H1 (cell line): Measurements from ENCODE around the gene TP53I13. TPM values are rescaled to one million over a fixed set of nuclear protein-coding genes. Genes with fewer than 3 reads are reported as not detected.
A peak's percentile ranks its signal among the peaks of the same experiment; 100 is the strongest.

ENCODE experiments used
- CTCF ChIA-PET: fragments of 300-600 bp; sonication (Branson Sonifier 250); formaldehyde crosslinking; loops from one replicate; lab custom pipeline; 2021; ENCODE audit not compliant: partially characterized antibody; lab: Charles Lee
- POLR2A ChIA-PET: fragments of 300-600 bp; sonication (Branson Sonifier 250); formaldehyde crosslinking; loops from one replicate; lab custom pipeline; 2021; ENCODE audit warnings: inconsistent platforms; ENCODE audit not compliant: partially characterized antibody; lab: Charles Lee
- DNase-seq, 2 experiments: peaks; one replicate each; pipeline versions ENCODE4 v3.0.0 to v3.0.0-alpha.2; 2010 to 2022; ENCODE audit warnings: low spot score in 2 of 2, low read depth in 1 of 2, mixed read lengths in 1 of 2
- FAIRE-seq: peaks from 2 replicates; lab custom pipeline; 2011; peaks lifted over from hg19 to GRCh38; lab: Jason Lieb, UNC
- H2AFZ ChIP-seq: 2 replicates; pipeline ENCODE4 v1.8.1; 2012; ENCODE audit warnings: low read length, inconsistent platforms
- H2AK5ac ChIP-seq: 2 replicates; pipeline ENCODE4 v1.6.1; 2013; ENCODE audit warnings: low read depth, low read length
- H2BK120ac ChIP-seq: replicated peaks from 2 replicates; pipeline ENCODE3; 2013; ENCODE audit warnings: low read depth, low read length, inconsistent platforms
- H2BK12ac ChIP-seq: 2 replicates; pipeline ENCODE4 v1.6.1; 2013; ENCODE audit warnings: low read depth, low read length
- H2BK15ac ChIP-seq: 2 replicates; pipeline ENCODE4 v1.6.1; 2013; ENCODE audit warnings: low read length
- H2BK20ac ChIP-seq: 2 replicates; pipeline ENCODE4 v1.6.1; 2013; ENCODE audit warnings: low read length
- H2BK5ac ChIP-seq: 2 replicates; pipeline ENCODE4 v1.6.1; 2013; ENCODE audit warnings: low read depth, low read length
- H3K14ac ChIP-seq: 2 replicates; pipeline ENCODE4 v1.6.1; 2013; ENCODE audit warnings: inconsistent platforms; ENCODE audit not compliant: insufficient read length
- H3K18ac ChIP-seq: 2 replicates; pipeline ENCODE4 v1.6.1; 2013; ENCODE audit warnings: low read length; ENCODE audit errors: extremely low read depth
- H3K23ac ChIP-seq: 2 replicates; pipeline ENCODE4 v1.6.1; 2013; ENCODE audit warnings: inconsistent platforms; ENCODE audit not compliant: insufficient read length
- H3K23me2 ChIP-seq: 2 replicates; pipeline ENCODE4 v1.6.1; 2013; ENCODE audit warnings: low read depth, low read length
- H3K27ac ChIP-seq: 2 replicates; pipeline ENCODE4 v1.6.1; 2011; ENCODE audit warnings: low read depth, low read length, inconsistent platforms
- H3K27me3 ChIP-seq, 4 experiments: replicated peaks in 1 of 4; 1 replicate in 1 of 4; 2 replicates in 3 of 4; pipeline versions ENCODE4 v1.6.1 to v1.8.1; 2011 to 2013; ENCODE audit warnings: low read length in 3 of 4, mild to moderate bottlenecking in 3 of 4, inconsistent platforms in 2 of 4, mixed read lengths in 2 of 4, moderate library complexity in 1 of 4; ENCODE audit not compliant: control insufficient read depth in 3 of 4, insufficient read depth in 3 of 4; ENCODE audit errors: extremely low read depth in 1 of 4
- H3K36me3 ChIP-seq, 4 experiments: 2 replicates each; pipeline versions ENCODE4 v1.6.1 to v1.8.1; 2011 to 2013; ENCODE audit warnings: mild to moderate bottlenecking in 4 of 4, low read length in 3 of 4, moderate library complexity in 2 of 4, control low read depth in 1 of 4, inconsistent platforms in 1 of 4; ENCODE audit not compliant: insufficient read depth in 4 of 4, control insufficient read depth in 2 of 4
- H3K4ac ChIP-seq: replicated peaks from 2 replicates; pipeline ENCODE3; 2013; ENCODE audit warnings: low read length, low read depth, mixed read lengths, inconsistent platforms; ENCODE audit not compliant: insufficient read length
- H3K4me1 ChIP-seq, 4 experiments: replicated peaks in 1 of 4; 1 replicate in 1 of 4; 2 replicates in 3 of 4; pipeline versions ENCODE4 v1.6.1 to v1.8.1; 2011 to 2013; ENCODE audit warnings: low read length in 3 of 4, inconsistent platforms in 2 of 4, mixed read lengths in 1 of 4; ENCODE audit not compliant: insufficient read depth in 4 of 4, control insufficient read depth in 3 of 4
- H3K4me2 ChIP-seq, 2 experiments: 2 replicates each; pipeline versions ENCODE4 v1.6.1 to v1.8.1; 2011 to 2013; ENCODE audit warnings: low read depth in 2 of 2, low read length in 2 of 2, control low read depth in 1 of 2, inconsistent platforms in 1 of 2, mild to moderate bottlenecking in 1 of 2; ENCODE audit not compliant: insufficient read depth in 1 of 2
- H3K4me3 ChIP-seq, 4 experiments: fragments of 200-600, 300-600 bp in 1 of 4; sonication (generic), shearing (Covaris generic), sonication (Bioruptor Twin) in 1 of 4; 2 replicates each; pipeline versions ENCODE4 v1.5.1 to v1.8.1; 2011 to 2016; ENCODE audit warnings: low read length in 4 of 4, low read depth in 3 of 4, control low read depth in 2 of 4, inconsistent platforms in 2 of 4, mild to moderate bottlenecking in 2 of 4, mixed read lengths in 1 of 4, moderate library complexity in 1 of 4; ENCODE audit not compliant: insufficient read depth in 2 of 4; ENCODE audit errors: extremely low read depth in 1 of 4
- H3K56ac ChIP-seq: replicated peaks from 2 replicates; pipeline ENCODE3; 2013; ENCODE audit warnings: low read depth, mild to moderate bottlenecking, mixed read lengths, low read length, inconsistent platforms; ENCODE audit not compliant: insufficient read length
- H3K79me1 ChIP-seq: 2 replicates; pipeline ENCODE4 v1.6.1; 2013; ENCODE audit warnings: low read depth, low read length, control low read depth
- H3K79me2 ChIP-seq, 2 experiments: 2 replicates each; pipeline versions ENCODE4 v1.6.1 to v1.8.1; 2012 to 2013; ENCODE audit warnings: low read length in 2 of 2, mild to moderate bottlenecking in 2 of 2, inconsistent platforms in 1 of 2; ENCODE audit not compliant: insufficient read depth in 2 of 2, control insufficient read depth in 1 of 2
- H3K9ac ChIP-seq, 4 experiments: replicated peaks in 1 of 4; 1 replicate in 1 of 4; 2 replicates in 3 of 4; pipeline versions ENCODE4 v1.6.1 to v1.8.1; 2011 to 2013; ENCODE audit warnings: low read depth in 3 of 4, low read length in 3 of 4, control low read depth in 2 of 4, mild to moderate bottlenecking in 2 of 4, moderate library complexity in 2 of 4, inconsistent platforms in 1 of 4; ENCODE audit errors: extremely low read depth in 1 of 4
- H3K9me3 ChIP-seq, 2 experiments: 2 replicates each; pipeline versions ENCODE4 v1.6.1 to v1.8.1; 2012 to 2013; ENCODE audit warnings: mild to moderate bottlenecking in 2 of 2, moderate library complexity in 2 of 2, control low read depth in 1 of 2, inconsistent platforms in 1 of 2, low read depth in 1 of 2, low read length in 1 of 2, mixed read lengths in 1 of 2; ENCODE audit not compliant: insufficient read depth in 2 of 2
- H4K20me1 ChIP-seq, 2 experiments: replicated peaks in 1 of 2; 2 replicates each; pipeline versions ENCODE3 to v1.8.1; 2011 to 2013; ENCODE audit warnings: inconsistent platforms in 2 of 2, low read length in 2 of 2, mild to moderate bottlenecking in 1 of 2; ENCODE audit not compliant: insufficient read depth in 2 of 2, control insufficient read depth in 1 of 2
- H4K5ac ChIP-seq: 2 replicates; pipeline ENCODE4 v1.6.1; 2013; ENCODE audit warnings: low read length, low read depth, mixed read lengths, inconsistent platforms; ENCODE audit not compliant: insufficient read length
- H4K8ac ChIP-seq: 2 replicates; pipeline ENCODE4 v1.8.0; 2013; ENCODE audit warnings: mild to moderate bottlenecking, moderate library complexity, low read length, inconsistent platforms; ENCODE audit not compliant: insufficient read depth; ENCODE audit errors: extremely low read depth
- H4K91ac ChIP-seq: replicated peaks from 2 replicates; pipeline ENCODE3; 2013; ENCODE audit warnings: low read length, mixed read lengths, inconsistent platforms; ENCODE audit not compliant: insufficient read length
- BACH1 ChIP-seq: IDR thresholded peaks from 2 replicates; pipeline ENCODE4 v1.6.1; 2012; ENCODE audit warnings: low read length, improper control_type of control experiment
- CREB1 ChIP-seq: IDR thresholded peaks from 2 replicates; pipeline ENCODE4 v1.6.1; 2012; ENCODE audit warnings: inconsistent platforms
- EGR1 ChIP-seq: IDR thresholded peaks from 2 replicates; pipeline ENCODE4 v1.6.1; 2011; ENCODE audit warnings: low read depth, low read length, borderline replicate concordance
- GABPA ChIP-seq: IDR thresholded peaks from 2 replicates; pipeline ENCODE4 v1.6.1; 2011; ENCODE audit warnings: mild to moderate bottlenecking, low read length, moderate library complexity, borderline replicate concordance; ENCODE audit not compliant: insufficient read depth
- RAD21 ChIP-seq, 2 experiments: IDR thresholded peaks in 1 of 2; conservative IDR thresholded peaks in 1 of 2; 2 replicates each; pipeline ENCODE4 v1.6.1; 2011; ENCODE audit warnings: low read depth in 2 of 2, low read length in 2 of 2, improper control_type of control experiment in 1 of 2, inconsistent platforms in 1 of 2, mild to moderate bottlenecking in 1 of 2, moderate library complexity in 1 of 2
- YY1 ChIP-seq: IDR thresholded peaks from 2 replicates; pipeline ENCODE4 v1.6.1; 2011; ENCODE audit warnings: low read depth, mild to moderate bottlenecking, low read length
- WGBS, 2 experiments: shearing (Covaris generic) in 1 of 2; methylation state at CpG; one replicate each; pipeline versions ENCODE4 v1.1.6 to v1.1.7; 2013 to 2015; ENCODE audit warnings: low lambda C conversion rate in 2 of 2, mixed read lengths in 2 of 2, inconsistent platforms in 1 of 2, low coverage in 1 of 2, missing lambda C conversion rate in 1 of 2; ENCODE audit not compliant: insufficient replicate concordance in 2 of 2, insufficient coverage in 1 of 2, insufficient read length in 1 of 2; ENCODE audit errors: extremely low coverage in 1 of 2, missing lambda C conversion rate in 1 of 2; 5-methylcytosine and 5-hydroxymethylcytosine counted together
- polyA plus RNA-seq, 7 experiments: library from polyadenylated mRNA; depleted of rRNA in 3 of 7; stranded (reverse) in 5 of 7; unstranded in 2 of 7; fragments of >200 nt in 5 of 7; fragments of 200-250 nt in 2 of 7; gene quantifications; 1 replicate in 5 of 7; 2 replicates in 1 of 7; 4 replicates in 1 of 7; pipeline versions ENCODE4 v1.2.1 to v1.2.3, GENCODE V29; 2011 to 2013; ENCODE audit warnings: missing spikeins in 2 of 7, mixed read lengths in 2 of 7
- total RNA-seq: library from RNA; stranded (reverse); fragmentation: NEBNext Ultra II Directional; extraction: Animal tissue kit (Norgen Biotek cat#: 25700); gene quantifications from 2 replicates; pipeline ENCODE4 v1.2.1, GENCODE V29; 2021
- TF ChIP-seq, protein P1 (sequence below), 3 experiments: IDR thresholded peaks; 1 replicate in 2 of 3; 2 replicates in 1 of 3; pipeline versions ENCODE4 v1.5.1 to v1.6.1; 2011; ENCODE audit warnings: low read length in 3 of 3, mild to moderate bottlenecking in 3 of 3, inconsistent platforms in 2 of 3, low read depth in 1 of 3, moderate library complexity in 1 of 3; ENCODE audit not compliant: insufficient read depth in 1 of 3; ENCODE audit errors: control extremely low read depth in 1 of 3

The TP53I13 gene
- total and polyA plus RNA-seq, 2 of the 8 experiments (the other 6 are each of a cell fraction or from before 2014, with no cell fraction given), result 22.4 to 35.7 TPM

DNA sequence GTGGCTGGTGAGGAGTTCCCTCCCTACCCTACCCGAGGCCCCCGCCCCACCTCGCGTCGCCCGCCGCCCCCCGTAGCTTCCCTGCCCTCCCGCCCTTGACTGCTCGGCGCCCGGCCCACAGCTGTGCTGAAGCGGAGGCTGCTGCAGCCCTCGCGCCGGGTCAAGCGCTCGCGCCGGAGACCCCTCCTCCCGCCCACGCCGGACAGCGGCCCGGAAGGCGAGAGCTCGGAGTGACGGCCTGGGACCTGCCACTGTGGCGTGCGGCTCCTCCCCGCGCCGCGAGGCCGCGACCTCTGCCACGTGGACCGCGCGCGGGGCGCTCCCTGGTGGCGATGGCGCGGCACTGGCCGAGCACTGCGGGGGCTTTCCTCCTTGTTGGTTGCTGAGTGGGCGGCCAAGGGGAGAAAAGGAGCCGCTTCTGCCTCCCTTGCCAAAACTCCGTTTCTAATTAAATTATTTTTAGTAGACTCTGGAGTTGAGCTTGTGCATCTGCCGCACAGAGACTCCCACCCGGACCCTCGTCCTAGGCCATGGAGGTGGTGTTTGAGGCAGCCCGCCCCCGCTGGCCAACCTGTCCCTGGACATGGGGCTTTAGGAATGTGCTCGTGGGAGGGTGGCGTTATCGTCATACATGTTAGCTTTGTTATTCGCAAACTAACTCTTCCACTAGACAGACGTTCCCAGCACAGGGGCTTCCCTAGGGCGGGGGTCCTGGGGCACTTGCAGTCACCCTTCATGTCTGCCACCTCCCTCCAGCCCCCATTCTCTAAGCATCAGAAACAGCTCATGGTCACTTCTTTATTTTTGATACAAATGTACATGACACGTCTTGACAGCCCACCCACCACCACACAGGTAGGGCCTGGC lies 4.4 kb downstream of the TP53I13 start:
- no peak overlapping the region for H3K27ac ChIP-seq
- H3K23ac ChIP-seq, result no peak overlapping the region
- H3K18ac ChIP-seq, result peak overlapping the region; percentile 65; the same call in 1 of the 2 replicates
- H2AK5ac ChIP-seq, result no peak overlapping the region
- no peak overlapping the region for H2BK15ac ChIP-seq
- ChIA-PET CTCF (interaction anchor here (0.6 to 15.3 kb wide), 26 partner anchors 9 to 977 kb away, joined by 3 to 167 read pairs (median 4); partner anchors contain the start of genes ANKRD13B, CORO6 and TAOK1), POLR2A (interaction anchor here (1.1 to 2.5 kb wide), 11 partner anchors 8 to 368 kb away, joined by 3 to 9 read pairs (median 3); partner anchors contain the start of genes ANKRD13B and NUFIP2)
- peak overlapping the region; percentile 78 for H4K8ac ChIP-seq
- H3K27me3 ChIP-seq, result peaks cover 0 to 11% (median 5%) of the 10 kb centered on the region in 4 experiments; a peak in 4 of 7 replicates
- WGBS, 2 experiments, result 37% methylated on average over 31 of the region's 62 CpGs; no CpG with 5 or more reads in 1 of the 2 experiments
- peaks cover 5 to 26% (median 14%) of the 10 kb centered on the region in 4 experiments; a peak in 6 of 8 replicates for H3K36me3 ChIP-seq
- H3K56ac ChIP-seq, result no peak overlapping the region
- H3K4me2 ChIP-seq, result peak overlapping the region; percentile 32 to 76; a peak in 3 of 4 replicates
- H2BK12ac ChIP-seq, result no peak overlapping the region
- no peak overlapping the region for H2BK20ac ChIP-seq
- H4K91ac ChIP-seq, result no peak overlapping the region
- no peak overlapping the region for H3K9ac ChIP-seq
- H3K9me3 ChIP-seq, result no peaks in the 10 kb centered on the region
- no peak overlapping the region for H3K4ac ChIP-seq
- H2BK5ac ChIP-seq, result no peak overlapping the region
- no peak overlapping the region for H2AFZ ChIP-seq
- peaks cover 0 to 1% of the 10 kb centered on the region in 2 experiments for H4K20me1 ChIP-seq
- FAIRE-seq (no peak), DNase-seq (peak in 1 of 2 experiments; percentile 85)
- no peaks in the 10 kb centered on the region for H3K79me2 ChIP-seq
- H2BK120ac ChIP-seq, result no peak overlapping the region
- no peak overlapping the region for H4K5ac ChIP-seq
- H3K14ac ChIP-seq, result no peak overlapping the region
- peak overlapping the region in 1 of 4 experiments; percentile 54; a peak in 2 of 8 replicates for H3K4me3 ChIP-seq
- H3K4me1 ChIP-seq, result peaks cover 0 to 8% (median 6%) of the 10 kb centered on the region in 4 experiments; a peak in 5 of 7 replicates
- H3K79me1 ChIP-seq, result no peaks in the 10 kb centered on the region
- H3K23me2 ChIP-seq, result peaks cover 10% of the 10 kb centered on the region
- peak; percentile 22; the same call in 1 of the 2 replicates for TF ChIP-seq GABPA
- 0 out of 2 replicates have a peak, but pooled peaks have one; percentile 14 for TF ChIP-seq YY1
- TF ChIP-seq EGR1, result peak; percentile 31; the same call in 1 of the 2 replicates
- 0 out of 2 replicates have a peak, but pooled peaks have one; percentile 36 for TF ChIP-seq CREB1
- peak; percentile 82 for TF ChIP-seq BACH1
- TF ChIP-seq, protein P1, sequence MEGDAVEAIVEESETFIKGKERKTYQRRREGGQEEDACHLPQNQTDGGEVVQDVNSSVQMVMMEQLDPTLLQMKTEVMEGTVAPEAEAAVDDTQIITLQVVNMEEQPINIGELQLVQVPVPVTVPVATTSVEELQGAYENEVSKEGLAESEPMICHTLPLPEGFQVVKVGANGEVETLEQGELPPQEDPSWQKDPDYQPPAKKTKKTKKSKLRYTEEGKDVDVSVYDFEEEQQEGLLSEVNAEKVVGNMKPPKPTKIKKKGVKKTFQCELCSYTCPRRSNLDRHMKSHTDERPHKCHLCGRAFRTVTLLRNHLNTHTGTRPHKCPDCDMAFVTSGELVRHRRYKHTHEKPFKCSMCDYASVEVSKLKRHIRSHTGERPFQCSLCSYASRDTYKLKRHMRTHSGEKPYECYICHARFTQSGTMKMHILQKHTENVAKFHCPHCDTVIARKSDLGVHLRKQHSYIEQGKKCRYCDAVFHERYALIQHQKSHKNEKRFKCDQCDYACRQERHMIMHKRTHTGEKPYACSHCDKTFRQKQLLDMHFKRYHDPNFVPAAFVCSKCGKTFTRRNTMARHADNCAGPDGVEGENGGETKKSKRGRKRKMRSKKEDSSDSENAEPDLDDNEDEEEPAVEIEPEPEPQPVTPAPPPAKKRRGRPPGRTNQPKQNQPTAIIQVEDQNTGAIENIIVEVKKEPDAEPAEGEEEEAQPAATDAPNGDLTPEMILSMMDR (IDR thresholded peaks at IDR 0.05; ENCODE audit: control extremely low read depth in 1 of 3, insufficient read depth in 1 of 3, low read depth in 1 of 3, low read length in 3 of 3), result peak; percentile 66 to 83 (median 72)
- TF ChIP-seq RAD21 (IDR thresholded peaks at IDR 0.05 in 1 of 2, conservative IDR thresholded peaks at IDR 0.05 in 1 of 2; ENCODE audit: low read depth in 2 of 2, low read length in 2 of 2), result peak; percentile 41 to 57
